AG08396 (cell line): ENCODE results near the gene SUOX.
A peak's percentile ranks its signal among the peaks of the same experiment; 100 is the strongest.
"Not testable (repeated sequence)": the region's sequence is repeated elsewhere in the genome, so short reads cannot be mapped to it uniquely, and the experiment has no call there.

Experiments used
- DNase-seq: peaks from one replicate; pipeline ENCODE4 v3.0.0; 2012; ENCODE audit warnings: low spot score, mixed read lengths

Gene SUOX

GRCh38 chr12:56020423-56021184, 23.5 kb downstream of the SUOX start, which contains the start of gene IKZF4:
IKZF4 (plus strand) TSS chr12:56021043; CDS start chr12:56021494, 451 bp downstream.
- peak; percentile 43 for DNase-seq

- no peak for DNase-seq
Observed at GRCh38 chr12:56021889-56022497, 24.9 kb downstream of the SUOX start.

GRCh38 chr12:56028511-56029165, 31.6 kb downstream of the SUOX start:
- DNase-seq = no peak

GRCh38 chr12:56029166-56029519, 32.1 kb downstream of the SUOX start:
- no peak for DNase-seq

- DNase-seq = peak; percentile 67
Observed at GRCh38 chr12:56029666-56030293, 32.7 kb downstream of the SUOX start.

GRCh38 chr12:56031987-56032386, 34.9 kb downstream of the SUOX start:
- no peak for DNase-seq

GRCh38 chr12:56034586-56035332, 37.7 kb downstream of the SUOX start:
- no peak for DNase-seq

- DNase-seq = no peak
Observed at GRCh38 chr12:56037161-56037560, 40.1 kb downstream of the SUOX start.

GRCh38 chr12:56038022-56038655, 41.1 kb downstream of the SUOX start:
- DNase-seq = no peak

GRCh38 chr12:56040151-56040550, 43.1 kb downstream of the SUOX start:
- no peak for DNase-seq

- DNase-seq = no peak
Observed at GRCh38 chr12:56040963-56041551, 44.0 kb downstream of the SUOX start.

- peak; percentile 88 for DNase-seq
Observed at GRCh38 chr12:56041552-56042429, 44.7 kb downstream of the SUOX start, which contains the start of gene RPS26. RPS26 (plus strand) TSS chr12:56041918; CDS start chr12:56042167, 249 bp downstream.

GRCh38 chr12:56042430-56042813, 45.3 kb downstream of the SUOX start:
- not testable (repeated sequence) for DNase-seq

GRCh38 chr12:56042843-56043242, 45.8 kb downstream of the SUOX start:
- DNase-seq = no peak

- no peak for DNase-seq
Observed at GRCh38 chr12:56046027-56046780, 49.1 kb downstream of the SUOX start.

GRCh38 chr12:56053407-56053893, 56.4 kb downstream of the SUOX start:
- DNase-seq = no peak
